ENCODE results near the gene GRIN2A. TPM values are rescaled to one million over a fixed set of nuclear protein-coding genes. Genes with fewer than 3 reads are reported as not detected.
A peak's percentile ranks its signal among the peaks of the same experiment; 100 is the strongest.

The GRIN2A gene
- polyA plus RNA-seq, 1 donor (not counting 4 experiments of a cell fraction or from before 2014, with no cell fraction given) = 0.01 TPM

DNA sequence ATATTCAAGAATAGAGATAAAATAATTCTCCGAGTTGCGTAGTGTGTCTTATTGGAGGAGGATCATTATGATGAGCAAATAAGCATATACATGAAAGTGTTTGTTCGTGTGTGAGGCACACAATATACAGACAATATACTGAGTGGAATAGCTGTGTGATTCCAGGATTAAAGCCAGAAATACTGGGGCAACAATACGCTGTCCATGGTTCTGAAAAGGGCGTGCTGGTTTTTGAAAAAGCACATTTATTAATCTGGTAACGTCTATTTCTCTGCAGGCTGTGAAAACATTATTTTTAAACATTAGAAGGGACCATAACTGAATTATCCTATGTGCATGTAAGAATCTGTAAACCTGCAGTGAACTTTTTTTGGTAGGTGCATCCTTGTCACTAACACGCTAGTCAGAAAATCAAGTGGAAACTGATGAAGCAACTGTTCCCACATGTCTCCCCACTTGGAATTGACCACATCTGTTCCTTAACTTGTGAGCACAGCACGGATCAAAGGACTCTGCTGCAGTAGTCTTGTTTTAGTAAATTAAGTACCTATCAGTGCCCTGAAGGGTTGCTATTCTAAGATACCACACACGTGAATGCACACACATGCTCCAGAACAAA, 346.0 kb downstream of the GRIN2A start:
- no peak for TF ChIP-seq EZH2 (IDR thresholded peaks at IDR 0.05; ENCODE audit: low read length)
- TF ChIP-seq, protein P1, sequence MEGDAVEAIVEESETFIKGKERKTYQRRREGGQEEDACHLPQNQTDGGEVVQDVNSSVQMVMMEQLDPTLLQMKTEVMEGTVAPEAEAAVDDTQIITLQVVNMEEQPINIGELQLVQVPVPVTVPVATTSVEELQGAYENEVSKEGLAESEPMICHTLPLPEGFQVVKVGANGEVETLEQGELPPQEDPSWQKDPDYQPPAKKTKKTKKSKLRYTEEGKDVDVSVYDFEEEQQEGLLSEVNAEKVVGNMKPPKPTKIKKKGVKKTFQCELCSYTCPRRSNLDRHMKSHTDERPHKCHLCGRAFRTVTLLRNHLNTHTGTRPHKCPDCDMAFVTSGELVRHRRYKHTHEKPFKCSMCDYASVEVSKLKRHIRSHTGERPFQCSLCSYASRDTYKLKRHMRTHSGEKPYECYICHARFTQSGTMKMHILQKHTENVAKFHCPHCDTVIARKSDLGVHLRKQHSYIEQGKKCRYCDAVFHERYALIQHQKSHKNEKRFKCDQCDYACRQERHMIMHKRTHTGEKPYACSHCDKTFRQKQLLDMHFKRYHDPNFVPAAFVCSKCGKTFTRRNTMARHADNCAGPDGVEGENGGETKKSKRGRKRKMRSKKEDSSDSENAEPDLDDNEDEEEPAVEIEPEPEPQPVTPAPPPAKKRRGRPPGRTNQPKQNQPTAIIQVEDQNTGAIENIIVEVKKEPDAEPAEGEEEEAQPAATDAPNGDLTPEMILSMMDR (optimal IDR thresholded peaks at IDR 0.05 in 1 of 3, IDR thresholded peaks at IDR 0.05 in 1 of 3, conservative IDR thresholded peaks at IDR 0.05 in 1 of 3; ENCODE audit: extremely low read depth in 1 of 3, insufficient read depth in 2 of 3, low read length in 3 of 3) = no peak
- Histone ChIP-seq H3K4me1 (ENCODE audit: control insufficient read depth, extremely low read depth, insufficient read depth, low read length) (no peaks in the 10 kb centered on the region), H3K9ac (ENCODE audit: control insufficient read depth, extremely low read depth, insufficient read depth, low read length) (no peak overlapping the region), H3K79me2 (ENCODE audit: control insufficient read depth, insufficient read depth, low read length) (no peaks in the 10 kb centered on the region), H4K20me1 (ENCODE audit: control insufficient read depth, extremely low read depth, insufficient read depth, low read length) (no peaks in the 10 kb centered on the region), H3K4me3 (ENCODE audit: control insufficient read depth in 2 of 3, extremely low read depth in 1 of 3, insufficient read depth in 2 of 3, low read depth in 1 of 3, low read length in 3 of 3) (no peak overlapping the region), H3K4me2 (ENCODE audit: control insufficient read depth, extremely low read depth, insufficient read depth, low read depth, low read length) (no peak overlapping the region), H3K36me3 (ENCODE audit: control insufficient read depth in 2 of 2, extremely low read depth in 1 of 2, insufficient read depth in 2 of 2, low read length in 2 of 2) (no peaks in the 10 kb centered on the region), H2AFZ (ENCODE audit: control insufficient read depth, low read length) (no peak overlapping the region), H3K9me3 (ENCODE audit: control insufficient read depth, low read depth, low read length) (no peaks in the 10 kb centered on the region), H3K27me3 (ENCODE audit: control insufficient read depth, extremely low read depth, insufficient read depth, low read length) (no peaks in the 10 kb centered on the region), H3K9me1 (ENCODE audit: control insufficient read depth, extremely low read depth, insufficient read depth, low read length) (no peaks in the 10 kb centered on the region), H3K27ac (ENCODE audit: control insufficient read depth, insufficient read depth, low read length) (no peak overlapping the region)
- FAIRE-seq (peak; percentile 48), DNase-seq (ENCODE audit: low read depth, low spot score) (no peak)
- dilution Hi-C loops (cut with MboI; ENCODE audit: extremely low pct_ligation_motif_present, low sequenced_read_pairs) = no loop called here

DNA sequence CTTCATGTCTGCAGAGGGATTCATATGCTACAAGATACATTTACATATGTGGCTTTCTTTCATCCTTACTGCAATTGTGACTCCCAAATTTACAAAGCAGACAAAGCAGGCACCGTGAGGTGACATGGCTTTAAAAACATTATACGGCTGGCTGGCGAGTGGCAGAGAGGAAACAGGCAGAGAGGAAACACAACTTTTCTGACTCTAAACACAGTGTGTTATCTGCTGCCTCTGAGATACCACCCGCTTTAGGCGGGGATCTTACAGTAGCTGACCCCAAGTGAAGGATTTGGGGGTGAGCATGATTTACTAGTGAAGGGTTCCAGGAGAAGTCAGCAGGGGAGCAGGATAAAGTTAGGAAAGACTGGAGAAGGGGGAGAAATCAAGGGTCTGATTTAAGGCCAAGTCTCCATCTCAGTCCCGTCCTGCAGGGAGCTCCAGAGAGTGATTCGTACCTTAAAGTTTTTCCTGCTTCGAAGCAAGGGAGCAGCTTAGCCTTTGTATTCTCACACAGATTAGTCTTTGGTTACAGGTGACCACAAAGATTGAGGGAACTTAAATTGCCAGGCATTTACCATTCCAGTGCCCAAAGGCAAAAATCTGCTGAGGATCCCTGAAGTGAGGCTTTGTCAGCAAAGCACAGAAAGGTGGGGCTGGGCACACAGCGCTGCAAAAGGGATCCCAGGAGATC, 355.0 kb downstream of the GRIN2A start:
- H3K36me3 ChIP-seq (ENCODE audit: control insufficient read depth in 2 of 2, extremely low read depth in 1 of 2, insufficient read depth in 2 of 2, low read length in 2 of 2) = no peaks in the 10 kb centered on the region
- FAIRE-seq (no peak), DNase-seq (ENCODE audit: low read depth, low spot score) (no peak)
- H2AFZ ChIP-seq (ENCODE audit: control insufficient read depth, low read length) = no peak overlapping the region
- no peaks in the 10 kb centered on the region for H3K4me1 ChIP-seq (ENCODE audit: control insufficient read depth, extremely low read depth, insufficient read depth, low read length)
- H3K9ac ChIP-seq (ENCODE audit: control insufficient read depth, extremely low read depth, insufficient read depth, low read length) = no peak overlapping the region
- no peaks in the 10 kb centered on the region for H4K20me1 ChIP-seq (ENCODE audit: control insufficient read depth, extremely low read depth, insufficient read depth, low read length)
- no peak overlapping the region for H3K4me2 ChIP-seq (ENCODE audit: control insufficient read depth, extremely low read depth, insufficient read depth, low read depth, low read length)
- H3K27me3 ChIP-seq (ENCODE audit: control insufficient read depth, extremely low read depth, insufficient read depth, low read length) = no peaks in the 10 kb centered on the region
- H3K79me2 ChIP-seq (ENCODE audit: control insufficient read depth, insufficient read depth, low read length) = no peaks in the 10 kb centered on the region
- H3K4me3 ChIP-seq (ENCODE audit: control insufficient read depth in 2 of 3, extremely low read depth in 1 of 3, insufficient read depth in 2 of 3, low read depth in 1 of 3, low read length in 3 of 3) = no peak overlapping the region
- no peak for TF ChIP-seq EZH2 (IDR thresholded peaks at IDR 0.05; ENCODE audit: low read length)
- TF ChIP-seq, protein P1 (optimal IDR thresholded peaks at IDR 0.05 in 1 of 3, IDR thresholded peaks at IDR 0.05 in 1 of 3, conservative IDR thresholded peaks at IDR 0.05 in 1 of 3; ENCODE audit: extremely low read depth in 1 of 3, insufficient read depth in 2 of 3, low read length in 3 of 3) = no peak
- dilution Hi-C loops (cut with MboI; ENCODE audit: extremely low pct_ligation_motif_present, low sequenced_read_pairs) = no loop called here
- H3K9me3 ChIP-seq (ENCODE audit: control insufficient read depth, low read depth, low read length) = no peaks in the 10 kb centered on the region
- H3K27ac ChIP-seq (ENCODE audit: control insufficient read depth, insufficient read depth, low read length) = no peak overlapping the region
- no peaks in the 10 kb centered on the region for H3K9me1 ChIP-seq (ENCODE audit: control insufficient read depth, extremely low read depth, insufficient read depth, low read length)

Measured in keratinocyte (primary cell).